ENCODE measurements around the gene PCLO.

Gene PCLO, protein sequence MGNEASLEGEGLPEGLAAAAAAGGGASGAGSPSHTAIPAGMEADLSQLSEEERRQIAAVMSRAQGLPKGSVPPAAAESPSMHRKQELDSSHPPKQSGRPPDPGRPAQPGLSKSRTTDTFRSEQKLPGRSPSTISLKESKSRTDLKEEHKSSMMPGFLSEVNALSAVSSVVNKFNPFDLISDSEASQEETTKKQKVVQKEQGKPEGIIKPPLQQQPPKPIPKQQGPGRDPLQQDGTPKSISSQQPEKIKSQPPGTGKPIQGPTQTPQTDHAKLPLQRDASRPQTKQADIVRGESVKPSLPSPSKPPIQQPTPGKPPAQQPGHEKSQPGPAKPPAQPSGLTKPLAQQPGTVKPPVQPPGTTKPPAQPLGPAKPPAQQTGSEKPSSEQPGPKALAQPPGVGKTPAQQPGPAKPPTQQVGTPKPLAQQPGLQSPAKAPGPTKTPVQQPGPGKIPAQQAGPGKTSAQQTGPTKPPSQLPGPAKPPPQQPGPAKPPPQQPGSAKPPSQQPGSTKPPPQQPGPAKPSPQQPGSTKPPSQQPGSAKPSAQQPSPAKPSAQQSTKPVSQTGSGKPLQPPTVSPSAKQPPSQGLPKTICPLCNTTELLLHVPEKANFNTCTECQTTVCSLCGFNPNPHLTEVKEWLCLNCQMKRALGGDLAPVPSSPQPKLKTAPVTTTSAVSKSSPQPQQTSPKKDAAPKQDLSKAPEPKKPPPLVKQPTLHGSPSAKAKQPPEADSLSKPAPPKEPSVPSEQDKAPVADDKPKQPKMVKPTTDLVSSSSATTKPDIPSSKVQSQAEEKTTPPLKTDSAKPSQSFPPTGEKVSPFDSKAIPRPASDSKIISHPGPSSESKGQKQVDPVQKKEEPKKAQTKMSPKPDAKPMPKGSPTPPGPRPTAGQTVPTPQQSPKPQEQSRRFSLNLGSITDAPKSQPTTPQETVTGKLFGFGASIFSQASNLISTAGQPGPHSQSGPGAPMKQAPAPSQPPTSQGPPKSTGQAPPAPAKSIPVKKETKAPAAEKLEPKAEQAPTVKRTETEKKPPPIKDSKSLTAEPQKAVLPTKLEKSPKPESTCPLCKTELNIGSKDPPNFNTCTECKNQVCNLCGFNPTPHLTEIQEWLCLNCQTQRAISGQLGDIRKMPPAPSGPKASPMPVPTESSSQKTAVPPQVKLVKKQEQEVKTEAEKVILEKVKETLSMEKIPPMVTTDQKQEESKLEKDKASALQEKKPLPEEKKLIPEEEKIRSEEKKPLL (N-terminal part only)

DNA sequence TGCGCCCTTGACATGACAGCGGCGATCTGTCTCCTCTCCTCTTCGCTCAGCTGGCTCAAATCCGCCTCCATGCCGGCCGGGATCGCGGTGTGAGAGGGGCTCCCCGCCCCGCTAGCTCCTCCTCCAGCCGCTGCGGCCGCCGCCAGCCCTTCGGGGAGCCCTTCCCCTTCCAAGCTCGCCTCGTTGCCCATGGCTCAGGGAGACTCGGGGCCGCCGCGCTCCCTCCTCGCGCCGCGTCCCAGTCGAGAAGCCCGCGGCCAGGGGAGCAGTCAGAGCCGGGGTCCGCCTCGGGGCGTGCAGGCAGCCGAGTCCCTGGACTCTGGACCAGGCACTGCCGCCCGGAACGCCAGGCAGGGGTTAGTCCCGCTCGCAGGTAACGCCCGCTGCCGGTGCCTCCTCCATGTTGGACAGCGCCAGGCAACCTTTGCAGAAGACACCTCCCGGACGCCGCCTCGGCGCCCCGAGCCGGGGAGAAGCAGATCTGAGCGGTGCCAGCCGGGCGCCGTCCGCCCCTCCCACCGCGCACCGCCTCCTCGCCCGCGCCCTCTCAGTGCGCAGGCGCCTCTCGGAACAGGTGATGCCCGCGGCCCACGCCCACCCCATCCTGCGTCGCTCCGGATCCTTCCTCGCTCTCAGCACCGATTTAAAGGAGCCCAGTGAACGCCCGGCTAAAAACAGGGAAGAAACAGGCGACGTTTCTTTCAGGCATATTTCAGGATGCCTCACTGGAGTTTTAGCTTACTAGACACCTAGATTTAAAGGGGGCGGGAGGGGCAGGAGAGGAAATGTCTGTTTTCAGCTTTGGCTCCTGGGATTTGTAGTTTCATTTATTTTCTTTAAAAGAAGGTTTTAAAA lies at the start of gene PCLO:
PCLO (minus strand) TSS at position 483 of the 855 bp plus-strand sequence; CDS start at position 191, 292 bp downstream.
- DNase-seq = peak; percentile 92 to 96

GRCh38 chr7:83211685-83212084 lies 49.0 kb upstream of the PCLO start:
- DNase-seq = no peak

DNA sequence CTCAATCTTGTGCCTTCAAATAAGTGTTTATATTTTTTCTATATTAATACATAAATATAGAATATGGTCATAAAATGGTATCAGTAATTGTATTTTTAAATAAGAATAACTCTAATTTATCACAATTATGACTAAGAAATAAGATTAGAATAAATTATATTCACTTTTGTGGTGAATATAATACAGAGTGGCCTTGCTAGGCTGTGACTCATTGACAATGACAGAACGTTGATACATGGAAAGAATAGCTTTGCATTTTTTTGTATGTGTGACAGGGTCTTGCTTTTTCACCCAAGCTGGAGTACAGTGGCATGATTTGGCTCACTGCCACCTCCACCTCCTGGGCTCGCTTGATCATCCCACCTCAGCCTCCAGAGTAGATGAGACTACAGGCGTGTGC lies 47.8 kb upstream of the PCLO start:
- DNase-seq = no peak

DNA sequence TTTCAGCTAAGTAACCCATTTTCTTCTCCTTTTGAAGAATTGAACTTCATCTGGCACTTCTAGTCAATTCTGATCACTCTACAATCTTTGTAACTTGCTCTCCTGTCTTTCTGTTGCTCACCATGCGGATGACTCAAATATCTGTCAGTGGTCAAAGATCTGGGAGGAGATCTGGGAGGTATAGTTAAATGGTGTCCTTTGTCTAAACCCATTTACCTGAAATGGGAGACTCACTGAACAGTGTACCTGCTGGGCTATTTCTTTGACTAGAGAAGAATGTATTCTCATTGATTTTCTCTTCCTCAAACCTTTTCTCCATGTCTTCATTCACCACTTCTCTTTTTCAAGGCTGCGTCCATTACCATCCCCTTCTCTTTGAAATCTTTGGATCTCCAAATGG lies 42.0 kb upstream of the PCLO start:
- DNase-seq = no peak

- no peak for DNase-seq
Measured at GRCh38 chr7:83201355-83201754, 38.7 kb upstream of the PCLO start.

GRCh38 chr7:83190659-83191389 lies 28.1 kb upstream of the PCLO start:
- DNase-seq = no peak

DNA sequence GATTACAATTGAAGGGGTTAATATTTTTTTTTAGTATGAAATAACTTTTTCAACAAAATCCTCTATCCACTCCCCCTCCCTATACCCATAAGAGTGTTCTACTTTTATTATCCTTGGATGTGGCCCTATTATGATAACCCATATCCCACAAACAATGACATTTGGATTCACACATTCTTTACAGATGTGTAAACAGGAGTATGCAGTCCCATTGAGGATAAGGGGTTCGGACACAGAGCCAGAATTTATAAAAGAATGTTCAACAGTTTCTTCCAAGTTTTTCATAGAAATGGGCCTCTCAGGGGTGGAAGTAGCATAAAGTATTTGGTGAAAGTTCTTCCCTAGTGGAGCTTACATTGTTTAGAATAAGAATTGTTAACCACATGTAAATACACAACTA lies 16.1 kb upstream of the PCLO start:
- no peak for DNase-seq

GRCh38 chr7:83178066-83178465 lies 15.4 kb upstream of the PCLO start:
- DNase-seq = no peak

DNA sequence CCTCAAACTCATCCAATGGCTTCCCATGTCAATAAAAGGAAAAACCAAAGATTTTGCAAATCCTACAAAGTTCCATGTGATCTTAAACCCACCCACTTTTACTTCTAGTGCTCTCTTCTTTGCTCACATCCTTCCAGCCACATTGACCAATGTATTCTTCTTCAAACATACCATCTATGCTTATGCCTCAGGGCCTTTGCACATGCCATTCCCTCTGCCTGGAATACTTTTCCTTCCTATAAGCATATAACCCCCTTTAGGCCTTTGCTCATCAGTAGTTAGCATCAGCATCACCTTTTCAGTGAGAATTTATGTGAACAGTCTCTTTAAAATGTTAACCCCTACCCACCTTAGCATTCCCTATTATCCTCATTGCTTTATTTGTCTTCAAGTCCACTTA lies 11.0 kb upstream of the PCLO start:
- no peak for DNase-seq

- no peak for DNase-seq
Measured at GRCh38 chr7:83166781-83167180, 4.1 kb upstream of the PCLO start.

- DNase-seq = peak; percentile 36 to 62
Measured at GRCh38 chr7:83161899-83162401, 734 bp downstream of the PCLO start.

GRCh38 chr7:83161186-83161585 lies 1.5 kb downstream of the PCLO start:
- no peak for DNase-seq

GRCh38 chr7:83159731-83160130 lies 3.0 kb downstream of the PCLO start:
- no peak for DNase-seq

DNA sequence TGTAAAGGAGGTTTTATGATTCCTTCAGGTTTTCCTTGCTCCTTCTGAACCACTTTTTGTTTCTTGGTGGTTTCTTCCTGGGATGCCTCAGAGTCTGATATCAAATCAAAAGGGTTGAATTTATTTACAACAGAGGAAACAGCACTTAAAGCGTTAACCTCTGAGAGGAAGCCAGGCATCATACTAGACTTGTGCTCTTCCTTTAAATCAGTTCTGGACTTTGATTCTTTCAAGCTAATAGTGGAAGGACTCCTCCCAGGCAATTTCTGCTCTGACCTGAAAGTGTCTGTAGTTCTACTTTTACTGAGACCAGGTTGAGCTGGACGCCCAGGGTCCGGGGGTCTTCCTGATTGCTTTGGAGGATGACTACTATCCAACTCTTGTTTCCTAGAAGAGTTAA lies 6.7 kb downstream of the PCLO start:
- DNase-seq = no peak

GRCh38 chr7:83155407-83155806 lies 7.3 kb downstream of the PCLO start:
- DNase-seq = no peak

DNA sequence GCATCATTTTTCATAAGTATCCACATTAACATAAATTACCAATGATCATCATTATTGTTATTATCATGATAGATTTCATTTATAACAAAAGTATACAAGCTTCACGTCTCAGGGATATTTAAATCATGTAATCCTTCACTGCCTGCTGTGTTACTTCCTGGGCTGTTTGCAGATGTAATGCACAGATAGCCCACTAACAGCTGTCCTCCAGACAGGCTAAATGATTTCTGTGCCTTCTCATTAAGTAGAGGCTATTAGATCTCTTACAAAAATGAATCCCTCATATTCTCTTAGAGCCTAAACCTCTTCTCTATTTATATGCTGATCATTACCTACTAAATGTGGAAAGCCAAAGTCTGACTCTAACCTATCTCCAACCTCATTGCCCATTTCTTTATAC lies 9.3 kb downstream of the PCLO start:
- DNase-seq = peak; percentile 5 to 60

DNA sequence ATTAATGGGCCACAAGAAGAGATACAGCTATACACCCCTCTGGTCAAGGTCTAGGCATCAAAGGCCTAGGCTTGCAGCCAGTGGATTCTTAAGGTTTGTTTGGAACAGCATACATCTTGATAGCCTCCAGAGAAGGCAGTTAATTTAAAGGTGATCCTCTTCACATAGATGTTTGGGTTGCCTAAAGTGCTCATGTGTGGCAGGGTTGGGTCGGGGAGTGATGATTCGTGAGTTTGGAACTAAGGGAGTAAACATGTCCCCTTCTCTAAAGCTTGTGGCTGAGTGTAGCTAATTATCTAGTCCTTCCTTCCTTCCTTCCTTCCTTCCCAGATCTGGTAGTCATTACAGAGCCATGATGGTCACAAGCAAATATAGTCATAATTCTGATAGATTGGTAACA lies 12.4 kb downstream of the PCLO start:
- no peak for DNase-seq

- no peak for DNase-seq
Measured at GRCh38 chr7:83149466-83149865, 13.2 kb downstream of the PCLO start.

DNA sequence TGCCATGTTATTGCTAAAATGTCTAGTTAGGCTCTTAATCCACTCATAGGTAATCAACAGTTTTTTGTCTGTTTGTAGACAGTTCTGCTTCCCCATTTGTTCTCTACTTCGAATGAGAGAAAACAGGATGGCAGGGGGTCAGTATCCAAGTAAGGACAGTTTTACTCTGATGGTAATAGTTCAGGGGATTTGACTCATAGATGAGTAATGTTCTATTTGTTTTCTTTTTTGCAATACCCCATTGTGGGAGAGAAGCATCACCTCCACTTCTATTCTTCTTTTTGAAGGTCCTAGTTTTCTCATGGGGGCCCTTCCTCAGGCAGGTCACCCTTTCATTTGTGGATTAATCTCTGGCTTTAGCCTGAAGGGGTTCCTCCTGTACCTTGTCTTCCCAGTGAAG lies 13.9 kb downstream of the PCLO start:
- no peak for DNase-seq

DNA sequence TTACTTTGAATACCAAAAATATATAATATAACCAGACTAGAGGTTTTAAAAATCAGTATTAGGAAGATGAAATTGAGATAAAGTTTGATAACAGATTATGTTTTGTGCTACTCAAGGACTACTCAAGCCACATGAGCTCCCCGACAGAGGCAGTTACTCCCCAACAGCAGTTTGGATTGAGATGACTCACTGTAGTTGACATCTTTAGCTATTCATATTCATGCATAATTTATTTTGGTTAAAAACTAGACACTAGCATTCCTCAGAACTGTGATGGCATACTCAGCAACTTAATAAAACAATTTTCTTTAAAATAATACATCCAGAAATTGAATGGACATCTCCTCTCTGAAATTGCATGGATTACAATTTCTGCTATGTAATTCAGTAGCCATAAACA lies 19.6 kb downstream of the PCLO start:
- DNase-seq = no peak

DNA sequence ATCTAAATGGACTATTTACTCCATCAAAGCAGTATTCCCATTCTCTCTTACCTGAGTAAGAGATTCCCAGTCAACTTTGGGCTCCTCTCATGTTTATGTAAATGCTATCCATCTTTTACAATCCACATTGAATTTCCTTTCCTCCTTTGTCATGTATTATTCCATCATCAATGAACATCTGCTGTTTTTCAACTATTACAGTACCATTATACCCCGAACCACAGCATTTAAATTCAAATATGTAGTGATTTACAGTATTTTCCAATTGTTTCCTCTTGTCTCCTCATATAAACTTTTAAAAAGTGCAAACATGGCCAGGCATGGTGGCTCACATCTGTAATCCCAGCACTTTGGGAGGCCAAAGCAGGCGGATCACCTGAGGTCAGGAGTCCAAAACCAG lies 20.3 kb downstream of the PCLO start:
- DNase-seq = no peak

All from NCI-H524 (cell line).